GM19468 (cell line): ENCODE data around the gene PRKAG1.

Source experiments
- ATAC-seq: cut with Tn5 transposase; IDR thresholded peaks from one replicate; pipeline ENCODE4 v1.9.1; 2021; ENCODE audit warnings: mild to moderate bottlenecking, moderate library complexity, moderate number of reproducible peaks; ENCODE audit not compliant: unreplicated experiment; ENCODE audit errors: extremely low read depth

Gene PRKAG1

GRCh38 chr12:48988030-48988649 is 30.4 kb downstream of the PRKAG1 start:
- ATAC-seq, result no peak

- ATAC-seq, result no peak
Measured at GRCh38 chr12:48986720-48987291, 31.8 kb downstream of the PRKAG1 start.

- ATAC-seq, result no peak
Measured at GRCh38 chr12:48985901-48986300, 32.7 kb downstream of the PRKAG1 start.

GRCh38 chr12:48985475-48985897 is 33.1 kb downstream of the PRKAG1 start:
- no peak for ATAC-seq

GRCh38 chr12:48982397-48983080 is 36.0 kb downstream of the PRKAG1 start:
- no peak for ATAC-seq

GRCh38 chr12:48981757-48982157 is 36.8 kb downstream of the PRKAG1 start:
- ATAC-seq, result no peak

GRCh38 chr12:48980953-48981756 is 37.4 kb downstream of the PRKAG1 start:
- no peak for ATAC-seq

GRCh38 chr12:48980389-48980952 is 38.1 kb downstream of the PRKAG1 start:
- ATAC-seq, result no peak

- ATAC-seq, result no peak
Measured at GRCh38 chr12:48979602-48980388, 38.8 kb downstream of the PRKAG1 start.

GRCh38 chr12:48978741-48979601 is 39.6 kb downstream of the PRKAG1 start:
- ATAC-seq, result no peak

GRCh38 chr12:48978291-48978740 is 40.3 kb downstream of the PRKAG1 start, which contains the start of gene WNT1:
Gene WNT1 (plus strand): TSS chr12:48978322. CDS start chr12:48978651, 329 bp downstream.
- no peak for ATAC-seq

GRCh38 chr12:48977290-48978281 is 41.0 kb downstream of the PRKAG1 start:
- no peak for ATAC-seq

- ATAC-seq, result no peak
Measured at GRCh38 chr12:48973941-48974673, 44.5 kb downstream of the PRKAG1 start.

GRCh38 chr12:48973531-48973930 is 45.0 kb downstream of the PRKAG1 start:
- no peak for ATAC-seq

- no peak for ATAC-seq
Measured at GRCh38 chr12:48972952-48973483, 45.6 kb downstream of the PRKAG1 start.

GRCh38 chr12:48972213-48972951 is 46.2 kb downstream of the PRKAG1 start:
- no peak for ATAC-seq
